Stimulated activated CD4-positive, alpha-beta T cell treated with anti-CD3 and anti-CD28 coated beads, TNF-alpha, amount 100 ng/mL, for 1 hour (primary cell): ENCODE measurements around the gene TMC5.
"Not testable (repeated sequence)": the region's sequence is repeated elsewhere in the genome, so short reads cannot be mapped to it uniquely, and the experiment has no call there.

Experiments
- DNase-seq, 3 donors: peaks; one replicate each; pipeline ENCODE4 v3.0.0-alpha.2; 2020; ENCODE audit warnings: low read depth in 3 of 3, low spot score in 1 of 3

TMC5 gene

DNA sequence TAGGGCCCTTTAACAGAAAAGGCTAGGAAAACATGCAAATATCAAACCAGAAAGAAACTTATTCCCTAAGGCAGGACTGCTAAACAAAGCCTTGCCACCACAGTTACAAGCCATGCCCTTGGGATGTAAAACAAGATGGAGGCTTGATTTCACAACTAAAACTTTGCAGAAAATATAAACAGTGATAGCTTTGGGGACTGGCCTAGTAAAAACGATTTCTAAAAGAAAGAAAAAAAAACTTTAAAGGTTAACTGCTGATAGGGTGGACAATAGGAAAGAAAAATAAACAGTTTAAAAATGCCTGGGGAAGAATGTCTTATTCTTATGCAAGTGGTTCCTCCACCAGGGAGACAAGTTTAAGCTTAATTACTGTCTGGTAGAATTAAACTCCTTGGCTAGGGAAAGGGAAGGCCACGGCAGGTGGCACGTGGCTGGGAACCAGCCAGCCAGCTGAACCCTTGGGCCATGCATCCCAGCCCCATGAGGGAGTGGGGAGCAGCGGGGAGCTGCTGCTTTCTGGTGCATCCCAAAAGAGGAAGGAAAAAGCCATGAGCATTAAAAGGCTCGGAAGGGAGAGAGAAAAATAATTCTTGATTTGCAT, 10.7 kb upstream of the TMC5 start:
- DNase-seq: no peak

DNA sequence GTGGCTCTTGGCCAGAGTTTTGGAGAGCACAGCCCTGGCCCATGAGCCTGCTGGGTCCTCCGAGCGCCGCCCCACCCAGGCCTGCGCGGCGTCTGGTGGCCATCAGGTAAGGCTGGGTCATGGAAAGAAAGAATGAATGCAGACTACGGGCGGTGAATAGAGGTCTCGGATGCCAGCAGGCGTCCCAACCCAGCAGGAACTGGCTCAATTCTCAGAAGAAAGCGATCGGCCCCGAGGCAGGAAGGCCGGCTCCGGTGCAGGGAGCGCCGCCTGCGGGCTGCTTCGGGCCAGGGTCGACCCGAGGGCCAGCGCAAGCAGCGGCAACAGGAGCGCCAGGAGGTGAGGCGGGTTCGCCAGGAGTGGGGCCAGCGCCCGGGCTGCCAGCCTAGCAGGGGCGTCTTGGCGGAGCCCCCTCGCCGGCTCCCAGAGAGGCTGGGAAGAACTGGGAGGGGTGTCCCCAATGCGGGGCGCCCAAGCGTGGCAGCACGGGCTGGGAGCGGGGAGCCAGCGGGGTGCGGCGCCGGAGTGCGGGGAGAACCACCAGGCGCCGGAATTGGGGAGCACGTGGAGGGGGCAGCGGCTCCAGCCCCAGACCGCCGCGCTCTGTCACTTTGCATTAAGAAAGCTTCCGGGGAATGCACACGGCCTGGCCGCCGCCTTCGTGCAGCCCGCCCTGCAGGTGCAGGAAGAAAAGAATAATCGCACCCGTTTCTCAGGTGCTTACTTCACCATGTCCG, 7.1 kb upstream of the TMC5 start:
- no peak for DNase-seq

DNA sequence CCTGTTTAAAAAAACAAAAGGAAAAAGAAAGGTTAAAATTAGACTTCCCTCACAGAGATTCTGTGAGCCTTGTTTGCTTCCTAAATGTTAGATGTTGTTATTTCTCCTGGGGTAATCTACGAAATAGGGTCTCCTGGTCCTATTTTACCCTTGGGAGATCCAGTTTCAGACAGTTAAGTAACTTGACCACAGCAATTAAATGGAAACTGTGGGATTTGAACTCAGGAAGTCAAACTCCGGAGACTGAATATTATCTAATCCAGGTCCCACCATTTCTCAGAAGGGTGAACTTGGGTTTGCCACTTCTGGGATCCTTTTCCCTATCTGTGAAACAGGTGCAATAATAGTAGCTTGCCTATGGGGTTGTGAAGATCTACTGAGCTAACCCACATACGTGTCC, 6.4 kb upstream of the TMC5 start:
- no peak for DNase-seq

DNA sequence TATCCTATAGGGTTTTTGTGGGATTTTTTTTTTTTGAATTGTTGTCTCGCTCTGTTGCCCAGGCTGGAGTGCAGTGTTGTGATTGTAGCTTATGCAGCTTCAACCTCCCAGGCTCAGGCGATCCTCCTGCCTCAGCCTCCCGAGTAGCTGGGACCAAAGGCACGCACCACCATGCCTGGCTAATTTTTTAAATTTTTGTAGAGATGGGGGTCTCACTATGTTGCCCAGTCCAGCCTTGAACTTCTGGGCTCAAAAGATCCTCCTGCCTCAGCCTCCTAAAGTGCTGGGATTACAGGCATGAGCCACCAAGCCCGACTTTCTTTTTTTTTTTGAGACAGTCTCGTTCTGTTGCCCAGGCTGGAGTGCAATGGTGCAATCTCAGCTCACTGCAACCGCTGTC, 5.6 kb upstream of the TMC5 start:
- not testable (repeated sequence) for DNase-seq

DNA sequence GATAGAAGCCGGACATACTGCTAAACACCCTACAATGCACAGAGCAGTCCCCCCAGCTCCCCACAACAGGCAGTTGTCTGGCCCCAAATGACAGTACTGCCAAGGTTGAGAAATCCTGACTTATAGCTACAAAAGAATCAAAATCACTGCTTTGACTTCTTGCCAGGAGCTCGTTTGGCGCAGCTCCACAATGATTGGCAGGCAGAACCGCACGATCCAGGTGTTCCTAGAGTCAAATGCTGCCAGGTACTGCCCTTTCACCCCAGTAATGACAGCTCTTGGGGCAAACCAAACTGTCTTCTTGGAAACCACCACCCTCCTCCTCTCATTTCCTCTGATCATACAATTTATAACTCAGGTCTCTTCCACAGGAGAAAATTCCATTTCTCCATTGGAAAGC, 2.2 kb upstream of the TMC5 start:
- no peak for DNase-seq

DNA sequence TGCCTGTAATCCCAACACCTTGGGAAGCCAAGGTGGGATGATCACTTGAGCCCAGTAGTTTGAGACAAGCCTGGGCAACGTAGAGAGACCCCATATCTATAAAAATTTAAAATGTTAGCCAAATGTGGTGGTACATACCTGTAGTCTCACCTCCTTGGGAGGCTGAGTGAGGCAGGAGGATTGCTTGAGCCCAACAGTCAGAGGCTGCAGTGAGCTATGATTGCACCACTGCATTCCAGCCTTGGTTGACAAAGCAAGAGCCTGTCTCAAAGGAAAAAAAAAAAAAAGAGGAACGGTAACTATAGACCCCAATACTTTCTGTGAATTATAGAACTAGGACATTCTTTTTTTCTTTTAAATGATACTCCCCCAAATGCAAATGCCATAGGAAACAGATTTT, 1.8 kb upstream of the TMC5 start:
- DNase-seq: no peak

DNA sequence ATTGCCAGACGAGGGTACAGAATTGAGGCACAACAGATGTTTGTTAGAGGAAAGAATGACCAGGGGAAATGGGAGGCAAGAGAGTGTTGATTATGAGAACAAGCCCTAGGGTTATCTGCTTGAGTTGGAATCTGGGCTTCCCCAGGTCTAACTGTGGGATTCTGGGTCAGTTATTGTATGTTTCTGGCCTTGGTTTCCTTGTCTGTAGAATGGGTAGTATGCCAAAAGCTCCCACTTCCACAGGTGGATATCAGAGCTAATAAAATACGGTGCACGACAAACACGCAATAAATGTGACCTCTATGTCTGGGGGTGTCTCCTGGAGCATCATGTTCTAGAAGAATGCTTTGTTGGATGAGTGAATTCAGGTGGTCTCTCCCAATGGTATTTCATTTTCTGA, 517 bp downstream of the TMC5 start:
- no peak for DNase-seq

DNA sequence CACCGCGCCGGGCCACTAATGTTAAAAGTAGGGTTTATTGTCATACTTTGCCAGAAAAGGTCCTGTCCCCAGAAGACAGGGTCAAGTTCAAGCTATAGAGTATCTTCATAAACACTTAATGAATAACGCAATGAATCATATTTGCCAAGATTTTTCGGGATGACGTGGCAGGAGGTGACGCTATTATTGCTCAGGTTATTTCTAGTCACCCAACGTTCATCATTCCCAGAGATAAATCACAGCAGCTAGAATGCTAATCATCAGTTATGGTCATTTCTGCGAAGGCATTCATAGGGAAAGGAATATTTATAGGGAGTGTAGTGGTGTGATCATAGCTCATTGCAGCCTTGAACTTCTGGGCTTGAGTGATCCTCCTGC, 2.0 kb downstream of the TMC5 start:
- no peak for DNase-seq

DNA sequence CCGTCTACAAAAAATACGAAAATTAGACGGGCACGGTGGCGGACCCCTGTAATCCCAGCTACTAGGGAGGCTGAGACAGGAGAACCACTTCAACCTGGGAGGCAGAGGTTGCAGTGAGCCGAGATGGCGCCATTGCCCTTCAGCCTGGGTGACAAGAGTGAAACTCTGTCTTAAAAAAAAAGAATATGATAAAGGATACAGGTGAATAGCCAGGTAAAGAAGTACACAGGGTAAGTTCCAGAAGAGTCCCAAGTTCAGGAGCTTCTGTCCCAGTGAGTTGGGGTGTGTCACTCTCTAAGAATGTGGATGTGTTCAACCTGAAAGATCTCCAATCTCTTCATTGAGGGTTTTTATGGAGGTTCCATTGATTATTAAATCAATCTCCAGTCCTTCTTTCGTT, 6.8 kb downstream of the TMC5 start:
- no peak for DNase-seq

DNA sequence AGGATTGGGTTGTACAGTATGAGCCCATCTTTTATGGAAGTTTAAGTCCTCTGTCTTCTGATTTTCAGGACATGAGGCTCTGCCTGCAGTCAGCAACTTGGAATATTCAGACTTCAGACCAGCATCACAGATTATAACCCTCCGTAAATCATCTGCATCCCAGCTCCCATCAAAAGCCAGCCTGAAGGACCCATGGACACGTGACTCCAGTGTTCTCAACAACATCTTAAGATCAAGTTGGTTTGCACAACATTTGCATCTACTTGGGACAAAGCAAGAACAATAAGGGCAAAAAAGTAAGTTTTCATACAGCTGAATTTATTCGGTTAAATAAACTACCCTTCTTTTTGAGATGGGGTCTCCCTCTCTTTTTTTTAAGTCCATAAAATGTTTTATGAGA, 12.7 kb downstream of the TMC5 start:
- no peak for DNase-seq

DNA sequence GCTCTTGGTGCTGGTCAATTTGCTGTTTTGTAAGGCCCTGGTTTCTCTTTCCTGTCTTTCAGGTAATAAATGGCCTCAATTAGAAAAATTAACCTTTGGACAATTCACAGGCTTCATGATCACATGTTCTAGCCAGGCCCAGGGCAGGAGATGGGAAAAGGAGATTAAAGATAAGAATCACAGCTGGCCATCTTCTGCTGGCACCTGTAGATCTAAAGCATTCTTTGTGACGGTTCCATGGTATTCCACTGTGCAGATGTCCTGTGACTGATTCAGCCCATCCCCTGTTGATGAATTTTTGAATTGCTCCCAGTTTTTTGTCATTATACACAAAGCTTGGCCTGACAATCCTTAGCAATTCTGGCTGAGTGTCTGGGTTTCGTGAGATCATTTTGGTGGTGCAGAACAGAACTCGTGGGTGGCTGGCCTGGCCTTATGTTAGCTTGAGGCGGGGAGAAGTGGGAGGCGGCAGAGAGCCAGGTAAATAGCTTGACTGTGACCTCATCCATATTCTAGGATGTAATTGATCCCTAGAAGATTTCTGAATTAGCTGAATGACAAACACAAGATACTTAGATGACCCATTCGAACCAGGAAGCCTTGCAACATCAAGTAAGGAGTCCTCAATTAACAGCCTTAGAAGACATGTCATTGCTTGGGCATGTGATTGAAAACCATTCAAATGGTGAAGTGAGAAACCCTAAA, 14.1 kb downstream of the TMC5 start:
- DNase-seq: no peak

DNA sequence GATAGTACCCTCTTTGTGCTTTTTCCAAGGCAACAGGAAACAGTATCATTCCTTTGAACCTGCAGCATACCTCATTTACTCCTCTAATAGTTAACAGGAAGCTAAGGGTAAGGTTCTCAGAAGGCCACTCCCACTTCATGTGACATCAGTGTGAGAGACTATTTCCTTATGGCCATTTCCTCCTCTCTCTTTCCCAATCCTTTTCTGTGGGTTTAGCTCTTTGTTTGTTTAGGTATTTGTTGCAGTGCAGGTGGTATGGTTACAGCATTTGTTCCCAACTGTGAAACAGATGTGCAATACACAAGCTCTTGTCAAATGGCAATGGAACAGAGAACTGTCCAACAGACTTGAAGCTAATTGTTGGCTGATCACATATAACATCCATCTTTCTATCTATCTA, 14.7 kb downstream of the TMC5 start:
- DNase-seq: no peak

DNA sequence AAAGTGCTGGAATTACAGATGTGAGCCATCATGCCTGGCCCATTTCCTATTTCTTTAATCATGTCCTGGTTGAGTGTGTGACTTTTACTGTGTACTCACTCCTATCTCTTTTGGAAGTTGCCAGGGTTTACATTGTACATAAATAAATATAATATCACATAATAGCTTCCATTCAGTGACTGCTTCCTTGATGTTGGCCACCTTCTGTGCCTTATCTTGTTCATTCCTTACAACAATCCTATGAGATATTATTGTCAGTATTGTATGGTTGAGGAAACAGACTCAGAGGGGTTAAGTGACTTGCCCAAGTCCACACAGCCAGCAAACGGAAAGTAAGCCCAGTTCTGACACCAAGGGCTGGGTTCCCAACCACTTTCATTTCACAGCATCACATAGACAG, 16.9 kb downstream of the TMC5 start:
- DNase-seq: no peak

DNA sequence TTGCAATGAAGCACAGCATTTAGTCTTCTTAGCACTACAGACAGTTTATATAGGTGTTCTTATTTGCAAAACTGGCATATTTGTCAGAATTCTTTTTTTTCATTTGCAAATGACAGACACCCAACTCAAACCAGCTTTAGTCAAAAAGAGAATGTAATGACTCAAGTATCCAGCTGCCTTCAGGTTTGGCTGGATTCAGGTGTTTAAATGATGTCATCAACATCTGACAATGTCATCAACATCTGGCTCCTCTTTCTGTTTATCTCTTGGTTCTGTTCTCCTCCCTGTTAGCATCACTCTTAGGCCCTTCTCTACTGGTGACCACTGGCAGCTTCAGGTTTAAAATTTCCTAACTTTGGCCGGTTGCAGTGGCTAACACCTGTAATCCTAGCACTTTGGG, 18.9 kb downstream of the TMC5 start:
- DNase-seq: no peak

DNA sequence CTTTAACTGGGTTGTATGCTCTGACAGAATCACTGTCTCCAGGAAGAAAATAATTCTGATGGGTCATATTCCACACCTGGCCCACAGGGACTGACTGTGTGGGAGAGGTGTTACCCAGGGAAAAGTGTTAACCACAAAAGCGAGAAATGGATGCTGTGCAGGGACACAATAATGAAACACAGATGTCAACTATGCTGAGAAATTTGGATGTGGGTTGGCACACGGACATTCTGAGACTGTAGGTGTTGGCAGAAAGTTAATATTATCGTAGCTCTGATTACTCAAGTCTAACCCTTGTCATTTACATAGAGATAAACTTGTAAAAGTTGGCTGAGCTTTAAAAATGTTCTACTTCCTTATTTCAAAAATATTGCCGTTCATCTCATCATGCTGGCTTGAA, 19.6 kb downstream of the TMC5 start:
- DNase-seq: no peak

DNA sequence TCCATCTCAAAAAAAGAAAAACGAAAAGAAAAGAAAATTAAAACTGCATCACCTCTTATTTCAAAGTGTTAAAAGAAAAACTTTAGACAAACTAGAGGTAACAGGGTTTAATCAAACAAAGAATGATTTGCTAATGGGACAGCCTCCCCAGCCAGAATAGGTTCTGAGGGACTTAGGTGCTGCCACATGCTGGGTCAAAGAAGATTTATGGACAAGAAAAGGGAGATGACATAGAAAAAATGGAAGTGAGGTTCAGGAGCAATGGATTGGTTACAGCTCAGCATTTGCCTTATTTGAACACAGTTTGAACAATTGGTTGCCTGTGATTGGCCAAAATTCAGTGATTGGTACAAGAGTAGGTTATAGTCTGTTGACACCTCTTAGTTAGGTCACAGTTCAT, 21.1 kb downstream of the TMC5 start:
- no peak for DNase-seq

DNA sequence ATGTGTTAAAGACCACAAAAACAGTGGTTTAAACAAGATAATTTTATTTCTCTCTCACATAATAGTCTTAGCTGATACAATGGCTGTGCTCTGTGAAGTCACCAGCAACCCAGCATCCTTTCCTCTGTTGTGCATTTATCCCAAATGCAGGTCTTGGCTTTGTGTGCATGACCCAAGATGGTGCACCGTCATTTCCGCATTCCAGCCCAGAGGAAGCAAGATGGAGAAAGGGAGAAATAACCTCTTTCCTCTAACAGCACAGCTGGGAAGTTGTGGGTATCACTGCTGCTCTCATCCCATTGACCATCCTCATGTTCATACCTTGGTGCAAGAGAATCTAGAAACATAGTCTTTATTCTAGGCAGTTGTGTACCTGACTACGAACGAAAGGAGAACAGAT, 21.8 kb downstream of the TMC5 start:
- DNase-seq: no peak

DNA sequence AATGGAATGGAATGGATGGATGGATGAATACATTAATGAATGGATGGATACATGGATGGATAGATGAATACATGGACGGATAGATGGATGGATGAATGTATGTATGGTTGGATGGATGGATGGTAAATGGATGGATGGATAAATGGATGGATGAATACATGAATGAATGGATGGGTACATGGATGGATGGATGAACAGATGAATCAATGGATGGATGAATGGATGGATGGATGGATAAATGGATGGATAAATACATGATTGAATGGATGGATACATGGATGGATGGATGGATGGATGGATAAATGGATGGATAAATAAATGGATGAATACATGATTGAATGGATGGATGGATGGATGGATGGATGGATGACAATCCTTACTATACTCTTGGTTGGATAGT, 26.0 kb downstream of the TMC5 start:
- no peak for DNase-seq

DNA sequence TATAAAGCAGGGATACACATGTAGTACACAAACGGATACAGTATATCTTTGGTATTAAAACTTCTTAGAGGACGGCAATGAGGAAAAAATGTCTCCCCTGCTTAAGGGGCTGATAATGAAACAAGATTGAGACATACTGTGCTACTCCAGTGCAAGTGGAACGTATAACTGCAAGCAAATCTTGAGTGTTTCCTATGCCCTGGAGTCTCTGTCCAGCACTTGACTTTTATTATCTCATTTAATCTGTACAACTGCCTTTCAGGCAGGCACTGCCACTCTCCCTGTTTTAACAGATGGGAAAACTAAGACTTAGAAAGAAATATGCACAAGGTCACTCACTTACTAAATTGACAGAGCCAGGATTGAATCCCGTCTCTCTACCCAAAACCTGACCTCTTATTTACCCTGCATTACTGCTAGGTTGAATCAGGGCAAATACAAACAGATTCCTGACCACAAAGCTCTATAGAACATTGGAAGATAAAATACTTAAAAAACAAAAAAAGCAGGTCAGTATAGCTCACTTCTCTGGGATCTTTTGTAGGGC, 28.7 kb downstream of the TMC5 start:
- no peak for DNase-seq

DNA sequence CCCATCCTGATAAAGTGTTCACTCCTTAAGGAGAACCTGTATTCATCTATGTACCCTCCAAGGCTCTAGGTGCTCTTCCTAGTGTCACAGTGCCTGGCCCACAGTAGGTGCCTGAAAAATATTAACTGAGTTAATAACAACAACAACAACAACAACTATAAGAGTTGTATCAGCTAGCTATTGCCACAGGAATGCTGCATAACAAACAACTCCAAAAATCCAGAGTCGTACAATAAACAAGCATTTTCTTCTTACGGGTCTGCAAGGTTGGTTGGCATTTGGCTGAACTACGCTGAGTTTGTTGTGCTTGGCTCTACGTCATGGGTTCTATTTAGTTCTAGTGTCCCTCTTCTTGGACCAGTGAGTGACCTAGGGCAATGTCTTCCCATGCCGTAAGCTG, 29.2 kb downstream of the TMC5 start:
- DNase-seq: no peak

DNA sequence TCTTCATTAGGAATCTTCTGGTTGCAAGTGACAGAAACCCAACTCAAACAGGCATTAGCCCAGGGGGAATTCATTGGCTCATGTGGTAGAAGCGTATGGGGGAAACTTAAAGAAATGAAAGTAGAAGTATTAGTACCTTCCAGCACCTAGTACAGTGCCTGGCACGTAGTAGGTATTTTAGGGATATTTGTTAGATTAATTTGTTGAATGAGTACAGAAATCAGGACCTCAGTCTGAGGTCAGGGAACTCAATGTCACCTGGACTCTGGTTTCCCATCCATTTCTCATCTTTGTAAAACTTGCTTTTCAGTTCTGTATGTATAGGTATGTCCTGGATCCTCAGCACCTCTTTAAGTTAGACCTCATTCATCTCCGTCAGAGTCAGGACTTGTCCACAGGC, 32.5 kb downstream of the TMC5 start:
- no peak for DNase-seq

DNA sequence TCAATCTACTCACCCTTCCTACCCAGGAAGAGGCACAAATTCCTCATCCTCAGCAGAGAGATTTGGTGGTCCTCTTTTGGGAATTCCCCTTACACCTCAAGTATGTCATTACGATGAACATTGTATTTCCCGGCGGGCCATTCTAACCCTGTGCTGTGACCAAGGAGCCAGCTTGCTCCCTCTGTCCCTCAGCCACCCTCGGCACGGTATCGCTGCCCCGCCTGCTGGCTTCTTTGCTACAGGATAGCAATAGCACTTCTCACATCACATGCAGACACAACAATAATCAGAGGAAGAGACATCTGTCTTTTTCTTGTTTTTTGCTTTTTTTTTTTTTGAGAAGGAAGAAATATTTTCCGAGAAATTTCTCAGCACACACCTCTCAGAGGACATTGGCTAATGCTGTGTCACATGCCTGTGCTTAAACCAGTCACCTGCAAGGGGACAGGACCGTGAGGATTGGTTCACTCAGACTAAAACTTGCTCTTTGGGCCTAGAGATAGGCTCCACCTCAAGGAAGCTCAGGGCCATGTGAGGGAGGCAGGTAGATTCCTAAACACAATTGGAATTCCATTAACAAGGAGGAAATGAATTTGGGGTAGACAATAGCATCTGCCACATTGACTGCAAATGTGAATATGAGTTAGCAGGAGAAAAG, 41.2 kb downstream of the TMC5 start:
- no peak for DNase-seq
